HG02973 (cell line): ENCODE results near the gene POTEF.
"Not testable (repeated sequence)": the region's sequence is repeated elsewhere in the genome, so short reads cannot be mapped to it uniquely, and the experiment has no call there.

ENCODE experiments used
- ATAC-seq: cut with Tn5 transposase; IDR thresholded peaks from one replicate; pipeline ENCODE4 v1.9.1; 2021; ENCODE audit warnings: moderate library complexity; ENCODE audit not compliant: unreplicated experiment

Gene POTEF

GRCh38 chr2:130153721-130154422 lies 24.9 kb upstream of the POTEF start:
- ATAC-seq: not testable (repeated sequence)

- no peak for ATAC-seq
Observed at GRCh38 chr2:130152816-130153595, 24.0 kb upstream of the POTEF start.

- not testable (repeated sequence) for ATAC-seq
Observed at GRCh38 chr2:130152136-130152815, 23.3 kb upstream of the POTEF start.

GRCh38 chr2:130151145-130151512 lies 22.1 kb upstream of the POTEF start:
- ATAC-seq: not testable (repeated sequence)

- no peak for ATAC-seq
Observed at GRCh38 chr2:130150181-130151144, 21.4 kb upstream of the POTEF start.

- ATAC-seq: not testable (repeated sequence)
Observed at GRCh38 chr2:130148515-130148914, 19.5 kb upstream of the POTEF start.

GRCh38 chr2:130145006-130145414 lies 16.0 kb upstream of the POTEF start, which contains the start of gene CCDC74B:
Gene CCDC74B, minus strand, starts transcription at chr2:130145112. Its CDS starts 116 bp downstream, at chr2:130144996.
- peak; percentile 80 for ATAC-seq

- ATAC-seq: peak; percentile 30
Observed at GRCh38 chr2:130143266-130144039, 14.4 kb upstream of the POTEF start.

- ATAC-seq: not testable (repeated sequence)
Observed at GRCh38 chr2:130142396-130143265, 13.6 kb upstream of the POTEF start.

- not testable (repeated sequence) for ATAC-seq
Observed at GRCh38 chr2:130141645-130142370, 12.8 kb upstream of the POTEF start.

- not testable (repeated sequence) for ATAC-seq
Observed at GRCh38 chr2:130141002-130141401, 12.0 kb upstream of the POTEF start.

- ATAC-seq: not testable (repeated sequence)
Observed at GRCh38 chr2:130140516-130140915, 11.5 kb upstream of the POTEF start.

GRCh38 chr2:130139331-130140280 lies 10.6 kb upstream of the POTEF start:
- ATAC-seq: not testable (repeated sequence)

- not testable (repeated sequence) for ATAC-seq
Observed at GRCh38 chr2:130138841-130139251, 9.8 kb upstream of the POTEF start.

GRCh38 chr2:130138326-130138725 lies 9.3 kb upstream of the POTEF start:
- not testable (repeated sequence) for ATAC-seq

- not testable (repeated sequence) for ATAC-seq
Observed at GRCh38 chr2:130137118-130137517, 8.1 kb upstream of the POTEF start.

- ATAC-seq: not testable (repeated sequence)
Observed at GRCh38 chr2:130136546-130136945, 7.5 kb upstream of the POTEF start.
